Hematopoietic multipotent progenitor cell treated with erythropoietin and hydrocortisone succinate and interleukin-3 and kit ligand, for 4 days (in vitro differentiated cells): Measurements from ENCODE around the gene NLRP1.

Experiments used
- DNase-seq: peaks from one replicate; pipeline ENCODE4 v3.0.0-alpha.2; 2015

Gene NLRP1

DNA sequence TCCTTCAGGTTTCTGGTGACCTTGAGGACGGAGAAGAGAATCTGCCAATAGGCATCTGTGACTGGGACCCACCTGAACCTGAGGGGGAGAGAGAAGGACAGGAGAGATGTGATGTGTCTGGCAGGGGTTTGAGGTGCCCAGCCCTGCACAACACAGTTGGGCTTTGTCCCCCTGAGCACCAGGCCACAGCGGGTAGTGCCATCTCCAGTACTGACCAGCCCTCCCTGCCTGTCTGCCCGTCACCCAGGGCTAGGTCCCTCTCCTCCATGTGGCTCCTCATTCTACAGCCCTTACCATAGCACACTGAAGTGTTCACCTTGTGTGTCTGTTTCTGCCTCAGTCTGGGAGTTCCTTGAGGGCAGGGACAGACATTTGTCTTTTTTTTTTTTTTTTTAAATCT is 30.8 kb downstream of the NLRP1 start:
- DNase-seq, result no peak

DNA sequence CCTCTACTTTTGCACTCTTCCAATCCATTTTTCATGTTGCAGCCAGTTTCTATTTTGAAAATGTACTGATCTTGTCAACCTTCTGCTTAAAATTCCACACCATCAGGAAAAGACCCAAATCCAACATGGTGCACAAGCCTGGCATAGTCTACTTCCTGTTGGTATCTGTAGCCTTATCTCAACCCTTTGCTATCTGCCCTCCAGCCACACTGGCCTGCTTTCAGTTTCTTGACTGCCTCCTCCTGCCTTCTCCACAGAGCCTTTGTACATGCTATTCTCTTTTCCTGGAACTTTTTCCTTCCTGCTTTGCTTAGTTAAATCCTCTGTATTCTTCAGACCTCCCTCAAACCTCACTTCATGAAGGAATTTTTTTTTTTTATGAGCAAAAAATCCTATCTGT is 31.5 kb downstream of the NLRP1 start:
- DNase-seq, result peak; percentile 9

DNA sequence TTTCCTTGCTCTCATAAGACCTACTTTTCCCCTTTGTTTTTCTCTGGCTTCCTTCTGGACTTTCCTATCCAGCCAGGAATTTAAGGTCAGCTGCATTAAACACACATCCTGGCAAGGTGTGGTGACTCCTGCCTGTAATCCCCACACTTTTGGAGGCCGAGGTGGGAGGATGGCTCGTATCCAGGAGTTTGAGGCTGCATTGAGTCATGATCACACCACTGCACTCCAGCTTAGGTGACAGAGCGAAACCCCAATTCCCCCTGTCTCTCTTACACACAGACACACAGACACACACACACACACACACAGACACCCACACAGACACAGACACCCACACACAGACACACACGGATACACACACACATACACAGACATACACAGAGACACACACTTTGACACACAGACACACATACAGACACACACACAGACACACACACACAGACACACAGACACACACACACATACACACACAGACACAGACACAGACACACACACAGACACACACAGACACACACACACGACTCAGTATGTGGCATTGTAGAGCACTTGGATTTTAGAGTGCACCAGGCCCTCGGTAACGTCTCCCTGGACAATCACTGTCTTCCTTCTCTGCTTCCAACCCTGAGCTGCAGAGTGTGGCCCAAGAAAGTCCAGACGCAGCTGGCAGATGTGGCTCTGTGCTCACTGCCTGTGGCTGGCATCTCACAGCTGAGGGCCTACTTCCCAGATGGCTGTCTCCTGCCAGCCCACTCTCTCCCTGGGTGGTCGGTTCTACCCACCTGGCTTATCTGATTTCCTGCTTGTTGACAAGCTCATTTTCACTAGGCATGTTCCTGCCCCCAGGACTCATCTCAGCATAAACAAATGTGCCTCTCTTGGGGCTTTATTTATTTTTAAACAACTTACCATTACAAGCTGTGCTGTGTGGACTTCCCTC is 39.0 kb downstream of the NLRP1 start:
- DNase-seq, result no peak

DNA sequence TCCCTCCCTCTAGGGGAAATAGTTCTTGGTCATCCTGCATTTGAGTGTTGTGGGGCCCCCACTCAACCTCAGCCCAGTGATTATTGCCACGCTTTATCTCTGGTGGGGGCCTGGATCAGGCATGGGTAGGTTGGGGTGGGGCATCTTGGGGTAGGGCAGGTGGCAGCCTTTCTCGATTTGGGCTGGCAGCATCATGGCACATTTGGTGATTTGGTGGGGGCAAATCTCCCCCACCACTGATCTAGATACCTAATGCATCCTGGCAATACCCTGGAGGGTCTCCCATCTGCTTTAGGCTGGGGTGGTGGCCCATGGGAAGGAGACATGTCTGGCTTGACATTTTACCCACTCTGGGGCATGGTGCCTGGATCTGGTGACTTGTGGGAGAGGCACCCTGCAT is 40.2 kb downstream of the NLRP1 start:
- no peak for DNase-seq

DNA sequence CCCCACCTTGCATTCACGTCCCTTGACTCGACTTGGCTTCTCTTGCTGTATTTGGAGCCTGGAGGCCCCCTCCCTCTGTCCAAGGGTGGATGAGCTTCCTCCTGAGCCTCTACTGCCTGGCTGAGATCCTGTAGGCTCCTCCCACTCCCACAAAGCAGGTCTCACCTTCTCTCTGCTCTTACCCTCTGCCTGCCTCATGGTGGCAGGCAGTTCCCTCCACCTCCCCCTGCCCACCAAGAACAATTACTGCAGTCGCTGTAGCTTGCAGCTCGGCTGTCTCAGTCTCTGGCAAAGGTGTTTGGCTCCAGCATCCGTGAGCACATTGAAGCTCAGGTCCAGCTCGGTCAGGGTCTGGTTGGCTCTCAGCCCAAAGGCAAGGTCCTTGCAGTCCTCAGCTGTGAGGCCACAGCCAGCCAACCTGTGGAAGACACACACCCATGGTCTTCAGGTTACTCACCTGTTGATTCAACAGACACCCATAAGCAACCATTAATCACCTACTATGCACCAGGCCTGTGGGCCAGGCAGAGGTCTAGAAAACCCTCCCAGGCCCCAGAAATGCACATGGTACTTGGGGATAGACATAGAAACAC is 42.6 kb downstream of the NLRP1 start:
- no peak for DNase-seq

DNA sequence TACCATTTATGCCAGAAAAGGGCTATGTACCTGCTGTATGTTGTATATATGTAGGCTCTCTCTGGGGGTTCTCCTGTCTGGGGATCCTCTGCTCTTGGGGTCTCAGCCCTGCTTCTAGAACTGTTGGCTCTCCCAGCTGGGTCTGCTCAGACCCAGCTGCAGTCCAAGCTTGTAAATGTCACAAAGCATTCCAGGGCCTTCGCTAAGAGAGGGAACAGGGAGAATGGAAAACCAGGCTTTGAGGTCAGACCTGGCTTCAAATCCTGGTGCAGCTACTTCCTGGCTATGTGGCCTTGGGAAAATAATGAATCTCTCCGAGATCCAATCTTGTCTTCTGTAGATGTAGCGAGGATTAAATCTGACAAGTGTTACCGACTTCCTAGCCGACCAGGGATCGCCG is 44.0 kb downstream of the NLRP1 start:
- DNase-seq, result no peak

DNA sequence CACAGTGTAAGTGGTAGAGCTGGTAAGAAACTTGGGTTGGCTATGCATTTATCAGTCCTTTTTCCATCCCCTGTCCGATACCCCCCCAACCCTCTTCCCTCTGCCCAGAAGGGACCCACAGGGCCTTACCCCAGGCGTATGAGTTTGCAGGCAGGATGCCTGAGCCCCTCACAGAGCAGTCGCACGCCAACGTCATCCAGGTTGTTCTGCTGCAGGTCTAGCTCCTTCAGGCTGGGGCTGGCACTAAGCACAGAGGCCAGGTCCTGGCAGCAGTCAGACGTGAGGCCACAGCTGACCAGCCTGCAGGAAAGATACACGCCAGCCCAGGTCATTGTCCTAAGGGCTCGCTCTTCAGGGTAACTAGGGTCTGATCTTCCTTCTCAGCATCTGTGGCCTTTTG is 45.0 kb downstream of the NLRP1 start:
- no peak for DNase-seq

DNA sequence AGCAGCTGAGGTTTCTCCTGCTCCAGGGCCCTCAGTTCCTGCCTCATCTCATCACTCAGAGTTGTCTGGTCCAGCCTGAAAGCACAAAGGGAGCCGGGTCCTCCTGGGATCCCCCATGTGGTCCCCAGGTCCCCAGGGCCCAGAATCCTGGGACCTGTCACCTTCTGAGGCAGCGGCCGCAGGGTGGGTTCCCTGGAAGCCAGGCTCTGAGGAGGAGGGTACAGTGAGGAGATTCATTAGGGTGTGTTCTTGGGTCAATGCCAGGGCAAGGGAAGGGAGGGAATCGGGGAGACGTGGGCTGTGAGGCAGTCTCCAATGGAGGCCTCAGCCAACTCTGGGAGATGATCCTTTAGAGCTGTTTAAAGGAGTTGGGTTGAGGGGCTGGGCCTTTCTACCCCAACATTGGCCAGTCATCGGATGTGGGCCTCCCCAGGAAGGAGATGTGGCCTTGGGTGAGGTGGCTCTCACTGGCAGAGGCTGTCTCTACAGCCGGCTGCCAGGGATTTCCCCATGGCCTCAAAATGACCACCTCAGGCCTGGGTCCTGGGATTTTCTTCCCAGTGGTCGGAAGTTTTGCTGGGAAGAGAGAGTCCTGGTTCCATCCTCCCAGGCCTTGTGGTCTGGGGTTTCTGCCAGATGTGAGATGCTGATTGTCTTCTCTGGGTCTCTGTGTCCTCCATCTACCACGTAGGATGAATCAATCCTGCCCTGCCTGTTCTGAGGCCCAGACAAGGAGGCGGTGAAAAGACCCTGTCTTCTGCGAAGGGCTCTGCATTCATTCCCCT is 47.3 kb downstream of the NLRP1 start:
- no peak for DNase-seq

DNA sequence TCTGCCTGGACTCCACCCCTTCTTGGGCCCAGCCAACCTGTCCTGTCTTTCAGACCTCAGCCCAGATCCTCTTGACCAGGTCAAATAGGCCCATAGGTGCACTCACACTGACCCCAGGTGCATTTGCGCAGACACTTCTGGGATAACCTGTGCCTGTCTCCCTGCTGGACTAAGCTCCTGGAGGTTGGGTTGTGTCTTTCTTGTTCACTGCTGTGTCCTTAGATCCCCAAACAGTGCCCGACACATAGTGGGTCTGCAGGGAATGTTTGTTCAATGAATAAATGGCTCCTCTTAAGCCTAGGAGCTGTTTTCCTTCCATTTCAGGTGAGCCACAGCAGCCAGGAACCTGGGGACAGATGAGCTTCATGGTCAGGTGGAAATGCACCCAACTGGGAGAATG is 48.9 kb downstream of the NLRP1 start:
- DNase-seq, result no peak

DNA sequence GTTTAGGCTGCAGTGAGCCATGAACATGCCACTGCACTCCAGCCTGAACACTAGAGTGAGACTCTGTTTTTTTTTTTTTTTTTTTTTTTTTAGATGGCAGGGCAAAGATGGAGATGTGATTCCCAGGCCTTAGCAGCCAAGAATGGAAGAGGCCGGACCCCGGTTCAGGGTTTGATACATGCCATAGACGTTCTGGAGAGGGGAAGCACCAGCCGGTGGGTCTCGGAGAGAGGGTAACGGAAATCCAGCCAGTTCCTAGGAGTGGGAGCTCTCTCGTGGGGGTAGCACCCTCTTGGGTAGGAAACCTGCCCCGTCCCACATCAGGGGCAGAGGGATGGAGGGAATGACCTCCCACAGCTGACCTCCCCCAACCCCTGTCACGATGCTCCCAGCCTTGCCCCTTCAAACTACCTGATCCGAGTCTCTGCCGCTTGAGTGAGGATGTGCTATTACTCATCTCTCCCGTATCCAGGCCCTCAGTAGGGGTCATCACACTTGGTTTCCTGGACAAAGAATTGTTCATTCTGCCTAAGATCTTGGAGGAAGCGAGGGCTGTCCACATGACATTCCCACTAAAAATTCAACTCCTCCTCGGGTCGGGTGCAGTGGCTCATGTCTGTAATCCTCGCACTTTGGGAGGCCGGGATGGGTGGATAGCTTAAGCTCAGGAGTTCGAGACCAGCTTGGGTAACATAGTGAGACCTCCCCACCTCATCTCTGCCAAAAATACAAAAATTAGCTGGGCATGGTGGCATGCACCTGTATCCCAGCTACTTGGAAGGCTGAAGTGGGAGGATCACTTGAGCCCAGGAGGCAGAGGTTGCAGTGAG is 50.6 kb downstream of the NLRP1 start:
- DNase-seq, result no peak

DNA sequence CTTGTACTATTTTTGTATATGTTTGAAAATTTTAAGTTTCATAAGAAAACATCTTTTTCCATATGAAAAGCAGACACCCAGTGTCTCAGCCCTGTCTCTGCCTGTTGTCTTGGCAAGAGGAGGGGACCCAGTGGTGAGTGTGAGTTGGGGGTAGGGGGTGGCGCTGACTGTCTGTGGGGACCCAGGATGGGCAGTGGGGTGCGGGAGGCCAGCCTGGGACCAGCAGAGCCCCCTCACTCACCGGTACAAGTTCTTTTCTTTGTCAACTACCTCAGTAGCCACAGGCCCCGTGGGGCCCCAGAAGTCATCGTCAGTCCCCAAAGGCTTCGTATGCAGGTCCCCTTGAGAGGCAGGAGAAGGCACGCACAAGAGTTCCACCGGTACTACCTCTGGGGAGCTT is 51.7 kb downstream of the NLRP1 start:
- DNase-seq, result no peak

DNA sequence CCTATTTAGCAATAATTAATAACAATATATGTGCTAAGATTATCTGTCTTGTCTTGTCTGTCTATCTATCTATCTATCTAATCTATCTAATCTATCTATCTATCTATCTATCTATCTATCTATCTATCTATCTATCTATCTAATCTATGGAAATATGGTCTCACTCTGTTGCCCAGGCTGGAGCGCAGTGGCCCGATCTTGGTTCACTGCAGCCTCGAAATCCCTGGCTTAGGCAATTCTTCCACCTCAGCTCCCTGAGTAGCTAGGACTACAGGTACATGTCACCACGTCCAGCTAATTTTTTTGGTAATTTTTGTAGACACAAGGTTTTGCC is 53.3 kb downstream of the NLRP1 start:
- DNase-seq, result no peak

DNA sequence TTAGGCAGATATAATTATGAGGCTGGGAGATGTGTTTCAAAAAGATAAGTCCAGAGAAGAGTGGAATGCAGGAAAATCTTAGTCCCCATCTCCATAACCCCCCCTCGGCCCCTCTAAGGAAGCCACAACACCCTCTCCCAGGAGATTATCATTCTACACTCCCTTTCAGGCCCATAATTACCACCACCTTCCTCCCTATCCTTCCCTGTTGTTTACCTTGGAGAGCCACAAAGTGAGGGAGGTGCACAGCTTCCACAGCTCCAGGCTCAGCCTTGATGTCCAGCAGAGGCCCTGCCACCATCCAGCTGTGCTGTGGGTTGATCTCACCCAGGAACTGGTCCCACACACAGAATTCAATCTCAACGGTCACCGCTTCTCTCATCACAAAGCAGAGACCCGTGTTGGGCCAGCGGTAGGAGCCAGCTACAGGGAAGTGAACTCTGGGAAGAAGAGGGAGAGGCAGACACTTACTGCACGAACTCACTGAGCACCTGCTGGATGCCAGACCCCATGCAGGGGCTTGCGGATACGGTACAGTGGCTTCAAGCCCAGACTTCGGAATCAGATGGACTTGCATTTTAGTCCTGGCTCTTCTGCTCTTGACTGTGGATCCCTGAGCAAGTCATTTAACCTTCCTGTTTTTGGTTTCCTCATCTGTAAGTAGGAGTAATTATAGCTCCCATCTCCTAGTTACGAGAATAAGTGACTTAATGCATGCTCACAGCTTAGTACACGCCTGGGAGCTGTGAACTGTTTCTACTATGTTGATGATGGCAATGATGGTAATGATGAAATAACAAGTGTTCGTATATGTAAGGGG is 53.8 kb downstream of the NLRP1 start:
- DNase-seq, result no peak

DNA sequence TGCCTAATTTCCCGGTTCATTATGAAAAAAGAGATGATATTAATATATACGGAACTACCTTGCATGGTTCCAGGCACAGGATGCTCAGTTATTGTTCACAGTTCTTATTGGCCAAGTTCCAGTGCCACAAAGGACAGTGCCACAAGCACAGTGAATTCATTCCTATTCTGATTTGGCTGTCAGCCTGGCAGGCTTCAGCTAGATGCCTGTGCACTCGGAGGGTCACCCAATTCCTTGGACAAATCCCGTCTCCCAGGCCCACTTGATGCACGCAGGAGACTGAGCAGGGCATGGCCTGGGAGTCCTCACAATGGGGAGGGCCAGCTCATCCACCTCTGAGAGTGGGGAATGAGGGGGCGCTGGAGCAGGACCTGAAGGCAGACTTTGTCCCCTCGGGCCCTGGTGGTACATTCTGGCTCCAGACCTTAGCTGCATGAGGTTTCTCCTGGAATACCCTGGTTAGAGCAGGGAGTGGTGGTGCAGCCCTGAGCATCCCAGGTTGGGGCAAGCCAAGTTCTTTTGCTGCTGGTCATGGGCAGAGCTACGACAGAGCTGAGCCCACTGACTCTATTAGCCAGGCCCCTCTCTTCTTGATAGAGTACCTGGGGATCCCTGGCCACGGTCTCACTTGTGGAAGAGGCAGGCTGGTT is 56.6 kb downstream of the NLRP1 start:
- no peak for DNase-seq

DNA sequence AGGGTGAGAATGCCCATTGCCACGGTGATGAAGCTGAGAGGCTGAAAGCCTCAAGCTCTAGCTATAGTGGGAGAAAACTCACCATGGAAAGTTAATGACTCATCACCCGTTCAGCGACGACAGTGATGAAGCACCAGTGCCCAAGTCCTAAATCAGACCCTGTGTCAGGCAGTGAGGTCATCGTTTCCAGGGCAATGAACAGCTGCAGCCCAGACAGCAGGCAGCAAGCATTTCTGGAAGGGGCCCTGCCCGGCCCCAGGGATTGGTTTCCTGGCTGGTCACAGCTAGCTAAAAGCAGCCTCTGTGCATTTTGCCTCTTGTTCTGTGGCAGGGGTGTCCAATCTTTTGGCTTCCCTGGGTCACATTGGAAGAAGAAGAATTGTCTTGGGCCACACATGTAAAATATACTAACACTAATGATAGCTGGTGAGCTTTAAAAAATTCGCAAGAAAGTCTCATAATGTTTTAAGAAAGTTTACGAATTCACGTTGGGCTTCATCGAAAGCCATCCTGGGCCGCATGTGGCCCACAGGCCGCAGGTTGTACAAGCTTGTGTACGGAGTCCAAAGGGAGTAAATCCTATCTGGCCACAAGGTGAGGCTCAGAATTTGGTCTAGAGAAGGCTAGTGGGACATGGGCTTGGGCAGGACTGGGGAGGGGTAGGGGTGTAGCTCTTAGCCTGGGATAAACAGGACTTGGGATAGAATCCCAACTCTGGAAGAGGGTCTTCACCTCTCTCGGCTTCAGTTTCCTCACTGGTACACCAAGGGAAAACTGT is 57.3 kb downstream of the NLRP1 start:
- peak; percentile 77 for DNase-seq

DNA sequence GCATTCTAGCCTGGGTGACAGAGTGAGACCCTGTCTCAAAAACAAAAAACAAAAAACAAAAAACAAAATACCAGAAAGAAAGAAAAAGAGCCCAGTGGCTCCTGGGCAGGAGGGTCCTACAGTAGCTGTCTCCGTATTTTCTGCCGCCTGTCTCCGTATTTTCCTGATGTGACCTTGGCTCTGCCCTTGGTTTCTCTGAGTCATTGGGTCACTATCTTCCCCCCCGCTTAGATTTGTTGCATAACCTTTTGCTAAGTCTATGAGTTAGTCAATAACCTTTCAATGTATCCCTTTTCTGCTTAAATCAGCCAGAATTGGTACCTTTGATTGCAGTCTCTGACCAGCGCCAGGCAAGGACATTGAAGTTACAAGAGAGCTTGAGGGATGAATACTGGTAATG is 61.1 kb downstream of the NLRP1 start:
- DNase-seq, result no peak

DNA sequence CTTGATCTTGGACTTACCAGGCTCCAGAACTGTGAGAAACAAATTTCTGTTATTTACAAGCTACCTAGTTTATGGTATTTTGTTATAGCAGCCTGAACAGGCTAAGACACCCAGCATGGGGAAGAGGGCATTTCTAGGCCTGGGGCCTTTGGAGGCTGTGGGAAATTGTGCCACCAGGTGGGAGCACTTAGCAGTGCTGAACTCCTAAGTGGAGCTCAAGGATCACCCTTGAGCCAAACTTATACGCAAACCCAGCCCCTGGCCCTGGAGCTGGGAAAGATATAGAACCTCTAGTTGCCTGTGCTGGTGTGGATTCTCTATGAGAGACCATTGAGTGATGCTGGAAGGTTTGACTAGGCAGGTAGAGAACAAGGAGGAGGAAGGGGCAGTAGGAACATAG is 61.8 kb downstream of the NLRP1 start:
- DNase-seq, result peak; percentile 20

DNA sequence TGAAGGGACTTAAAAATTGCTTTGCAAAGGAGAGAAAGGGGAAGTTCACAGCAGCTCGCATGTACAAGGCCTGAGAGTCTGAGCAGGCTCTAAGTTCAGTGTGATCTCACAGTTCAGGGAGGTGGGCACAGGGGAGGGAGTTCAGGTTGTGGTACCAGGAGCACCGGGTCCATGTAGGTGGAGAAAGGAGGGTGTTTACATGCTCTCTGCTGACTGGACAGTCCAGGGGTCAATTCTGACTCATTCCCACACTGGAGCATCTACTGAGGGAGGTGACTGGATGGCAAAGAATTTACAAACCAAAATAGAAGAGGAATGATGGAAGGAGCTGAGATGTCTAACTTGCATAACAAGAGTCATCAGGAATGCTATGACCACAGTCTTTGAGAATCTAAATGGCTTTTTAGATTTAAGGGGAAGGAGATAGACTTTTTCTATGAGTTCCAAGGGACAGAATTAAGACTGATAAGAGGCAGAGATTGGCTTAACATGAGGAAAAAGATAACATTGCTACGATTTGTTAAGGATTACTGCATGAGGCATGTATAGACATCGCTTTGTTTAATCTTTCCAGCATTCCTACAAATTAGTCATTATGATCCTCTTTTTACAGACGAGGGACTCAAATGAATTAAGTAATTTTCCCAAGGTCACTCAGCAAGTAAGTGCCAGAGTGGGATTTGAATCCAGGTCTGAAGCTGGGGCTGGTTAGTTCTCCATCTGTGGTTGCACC is 68.1 kb downstream of the NLRP1 start:
- DNase-seq, result peak; percentile 30

DNA sequence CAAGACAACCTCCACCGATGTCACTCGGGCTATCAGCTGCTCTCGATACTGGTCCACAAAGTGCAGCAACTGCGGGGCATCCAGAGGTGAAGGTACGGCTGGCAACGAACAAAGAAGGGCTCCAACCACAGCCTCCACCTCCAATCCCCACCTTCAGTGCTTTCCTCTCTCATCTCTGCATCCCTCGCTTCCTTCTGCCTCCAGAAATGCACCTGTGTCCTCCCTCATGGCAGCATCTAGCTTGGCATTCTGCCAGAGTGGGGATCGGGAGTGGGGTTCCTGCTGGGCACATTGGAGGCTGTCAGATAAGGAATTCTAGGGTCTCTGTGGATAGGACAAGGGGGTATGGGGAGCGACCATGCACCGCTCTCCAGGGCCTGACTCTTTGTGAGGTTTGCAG is 69.3 kb downstream of the NLRP1 start:
- DNase-seq, result no peak

DNA sequence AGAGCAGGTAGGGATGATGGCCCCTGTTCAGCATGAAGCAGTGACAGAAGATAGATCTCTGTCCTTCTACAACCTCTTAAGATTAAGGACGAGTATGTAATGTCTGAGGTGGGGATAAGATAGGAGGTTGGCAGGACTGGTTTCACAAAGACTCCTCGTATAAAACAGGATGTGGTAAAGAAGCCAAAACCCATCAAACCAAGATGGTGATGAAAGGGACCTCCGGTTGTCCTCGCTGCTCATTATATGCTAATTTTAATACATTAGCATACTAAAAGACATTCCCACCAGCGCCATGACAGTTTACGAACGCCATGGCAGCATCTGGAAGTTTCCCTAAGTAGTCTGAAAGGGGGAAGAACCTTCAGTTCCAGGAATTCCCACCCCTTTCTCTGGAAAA is 70.7 kb downstream of the NLRP1 start:
- peak; percentile 77 for DNase-seq
